ENCODE measurements around the gene PDHX.
A peak's percentile ranks its signal among the peaks of the same experiment; 100 is the strongest.

The PDHX gene

GRCh38 chr11:35043936-35044335 is 127.5 kb downstream of the PDHX start:
- no peak for DNase-seq (ENCODE audit: low read depth in 1 of 2, low spot score in 1 of 2)

- peak; percentile 41 to 58 for DNase-seq (ENCODE audit: low read depth in 1 of 2, low spot score in 1 of 2)
These were observed 128.9 kb downstream of the PDHX start for GRCh38 chr11:35045236-35045820.
